HFFc6 (cell line): Measurements from ENCODE around the gene TBC1D1. TPM values are rescaled to one million over a fixed set of nuclear protein-coding genes. Genes with fewer than 3 reads are reported as not detected.

Experiments used
- DNase-seq: peaks from one replicate; pipeline ENCODE4 v3.0.0-alpha.2; 2018
- H3K27ac Mint-ChIP-seq: 2 replicates; pipeline ENCODE4 v1.8.0; 2020; ENCODE audit warnings: mild to moderate bottlenecking, mixed read lengths
- H3K27me3 Mint-ChIP-seq: 2 replicates; pipeline ENCODE4 v1.8.0; 2021; ENCODE audit warnings: mild to moderate bottlenecking, moderate library complexity, mixed read lengths; ENCODE audit not compliant: insufficient read depth
- H3K36me3 Mint-ChIP-seq: 2 replicates; pipeline ENCODE4 v1.8.0; 2021; ENCODE audit warnings: low read depth, mixed read lengths
- H3K4me1 Mint-ChIP-seq: 2 replicates; pipeline ENCODE4 v1.8.0; 2020; ENCODE audit warnings: low read depth, mixed read lengths
- H3K4me3 Mint-ChIP-seq: 2 replicates; pipeline ENCODE4 v1.8.0; 2020; ENCODE audit warnings: mild to moderate bottlenecking, moderate library complexity, mixed read lengths
- H3K9me3 Mint-ChIP-seq: 2 replicates; pipeline ENCODE4 v1.8.0; 2020; ENCODE audit warnings: mild to moderate bottlenecking, mixed read lengths
- total RNA-seq, 6 experiments: library from RNA; stranded (reverse); fragmentation: NEBNext Ultra II Directional; extraction: Animal tissue kit (Norgen Biotek cat#: 25700); gene quantifications; 2 replicates in 1 of 6; 3 replicates in 5 of 6; pipeline ENCODE4 v1.2.3, GENCODE V29; 2021
- TF ChIP-seq, protein P1 (sequence below): fragments of 200-600 bp; sonication (generic); IDR thresholded peaks from 2 replicates; pipeline ENCODE4 v1.5.0; 2021; ENCODE audit warnings: antibody characterized with exemption, mild to moderate bottlenecking

TBC1D1 gene
- total RNA-seq, 6 experiments from 2014 or later: 78.5 to 126 (median 112) TPM

DNA sequence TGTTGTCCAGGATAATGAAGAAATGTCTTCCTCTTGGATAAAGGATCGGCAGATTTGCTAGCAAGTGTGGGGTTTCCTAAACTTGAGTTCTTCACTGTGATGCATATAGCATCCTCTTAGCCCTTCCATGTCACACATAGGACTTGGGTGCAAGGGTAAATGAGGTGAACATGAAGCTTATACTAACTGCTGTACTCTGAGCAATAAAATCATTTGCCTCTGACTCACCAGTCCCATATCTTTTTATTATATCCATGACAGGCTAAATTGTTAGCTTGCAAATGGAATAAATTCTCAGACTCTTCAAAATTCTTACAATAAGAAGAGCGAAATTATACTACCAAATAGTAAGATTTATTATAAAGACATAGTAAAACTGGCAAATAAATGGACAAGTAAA lies 14.7 kb upstream of the TBC1D1 start:
- Mint-ChIP-seq H3K36me3 (no peaks in the 10 kb centered on the region), H3K27me3 (no peaks in the 10 kb centered on the region), H3K27ac (no peak overlapping the region), H3K4me3 (no peak overlapping the region), H3K9me3 (no peaks in the 10 kb centered on the region), H3K4me1 (peaks cover 13% of the 10 kb centered on the region)
- TF ChIP-seq, protein P1, sequence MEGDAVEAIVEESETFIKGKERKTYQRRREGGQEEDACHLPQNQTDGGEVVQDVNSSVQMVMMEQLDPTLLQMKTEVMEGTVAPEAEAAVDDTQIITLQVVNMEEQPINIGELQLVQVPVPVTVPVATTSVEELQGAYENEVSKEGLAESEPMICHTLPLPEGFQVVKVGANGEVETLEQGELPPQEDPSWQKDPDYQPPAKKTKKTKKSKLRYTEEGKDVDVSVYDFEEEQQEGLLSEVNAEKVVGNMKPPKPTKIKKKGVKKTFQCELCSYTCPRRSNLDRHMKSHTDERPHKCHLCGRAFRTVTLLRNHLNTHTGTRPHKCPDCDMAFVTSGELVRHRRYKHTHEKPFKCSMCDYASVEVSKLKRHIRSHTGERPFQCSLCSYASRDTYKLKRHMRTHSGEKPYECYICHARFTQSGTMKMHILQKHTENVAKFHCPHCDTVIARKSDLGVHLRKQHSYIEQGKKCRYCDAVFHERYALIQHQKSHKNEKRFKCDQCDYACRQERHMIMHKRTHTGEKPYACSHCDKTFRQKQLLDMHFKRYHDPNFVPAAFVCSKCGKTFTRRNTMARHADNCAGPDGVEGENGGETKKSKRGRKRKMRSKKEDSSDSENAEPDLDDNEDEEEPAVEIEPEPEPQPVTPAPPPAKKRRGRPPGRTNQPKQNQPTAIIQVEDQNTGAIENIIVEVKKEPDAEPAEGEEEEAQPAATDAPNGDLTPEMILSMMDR: no peak
- DNase-seq: no peak

GRCh38 chr4:37879365-37879764 lies 11.5 kb upstream of the TBC1D1 start:
- H3K27ac Mint-ChIP-seq: no peak overlapping the region
- H3K4me1 Mint-ChIP-seq: peaks cover 12% of the 10 kb centered on the region
- TF ChIP-seq, protein P1: no peak
- H3K9me3 Mint-ChIP-seq: no peaks in the 10 kb centered on the region
- H3K36me3 Mint-ChIP-seq: no peaks in the 10 kb centered on the region
- H3K4me3 Mint-ChIP-seq: no peak overlapping the region
- no peak for DNase-seq
- no peaks in the 10 kb centered on the region for H3K27me3 Mint-ChIP-seq

DNA sequence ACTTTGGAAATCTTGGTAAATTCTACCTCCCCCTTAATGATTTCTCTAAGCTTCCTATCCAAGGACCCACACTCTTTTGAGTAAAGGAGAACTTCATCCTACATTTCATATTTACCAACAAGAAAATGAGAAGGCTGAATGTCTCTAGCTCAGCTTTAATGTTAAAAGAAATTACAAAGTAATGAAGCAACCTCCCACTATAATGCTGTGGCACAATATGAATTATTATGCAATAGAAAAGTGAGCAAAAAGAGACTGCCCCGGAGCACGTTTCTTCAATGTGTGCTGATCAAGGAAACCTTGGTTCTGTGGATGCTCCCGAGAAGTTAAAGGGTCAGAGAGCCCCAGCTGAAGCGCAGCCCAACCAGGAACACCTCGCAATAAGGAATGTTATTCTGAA lies 9.1 kb upstream of the TBC1D1 start:
- DNase-seq: no peak
- TF ChIP-seq, protein P1: no peak
- H3K9me3 Mint-ChIP-seq: no peaks in the 10 kb centered on the region
- H3K27ac Mint-ChIP-seq: no peak overlapping the region
- H3K4me3 Mint-ChIP-seq: no peak overlapping the region
- H3K4me1 Mint-ChIP-seq: peaks cover 12% of the 10 kb centered on the region
- H3K36me3 Mint-ChIP-seq: no peaks in the 10 kb centered on the region
- peaks cover 3% of the 10 kb centered on the region for H3K27me3 Mint-ChIP-seq

DNA sequence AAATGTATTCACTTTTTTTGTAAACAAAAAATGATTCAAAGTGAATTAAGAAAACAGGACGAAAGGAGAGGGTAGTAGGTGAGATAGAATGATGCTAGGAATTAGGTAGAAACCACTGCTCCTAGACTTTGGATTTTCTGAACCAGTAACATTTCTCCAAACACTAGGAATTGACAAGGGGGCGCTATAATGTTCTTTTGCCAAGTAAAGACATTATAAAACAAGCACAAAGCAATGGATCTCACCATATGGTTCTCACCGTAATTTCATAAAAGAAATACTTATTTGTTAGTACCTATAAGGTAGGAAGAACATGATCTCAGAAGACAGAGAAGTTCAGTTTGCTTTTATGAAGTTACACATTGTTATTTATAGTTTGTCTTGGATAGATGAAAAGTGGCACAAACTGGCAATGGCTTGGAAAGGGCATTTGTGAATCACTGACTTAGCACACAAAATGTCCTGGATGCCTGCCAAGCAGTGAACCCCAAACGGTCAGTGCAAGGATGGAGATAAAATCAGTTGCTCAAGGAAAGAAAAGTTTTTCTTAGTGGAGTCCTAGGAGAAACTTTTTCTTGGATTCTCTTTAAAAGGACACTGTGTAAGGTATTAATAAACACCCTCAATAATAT lies 8.1 kb upstream of the TBC1D1 start:
- no peaks in the 10 kb centered on the region for H3K9me3 Mint-ChIP-seq
- peak; percentile 56 for DNase-seq
- TF ChIP-seq, protein P1: peak; percentile 67
- no peaks in the 10 kb centered on the region for H3K36me3 Mint-ChIP-seq
- no peak overlapping the region for H3K4me3 Mint-ChIP-seq
- H3K27ac Mint-ChIP-seq: no peak overlapping the region
- H3K4me1 Mint-ChIP-seq: peaks cover 12% of the 10 kb centered on the region
- peaks cover 3% of the 10 kb centered on the region for H3K27me3 Mint-ChIP-seq

DNA sequence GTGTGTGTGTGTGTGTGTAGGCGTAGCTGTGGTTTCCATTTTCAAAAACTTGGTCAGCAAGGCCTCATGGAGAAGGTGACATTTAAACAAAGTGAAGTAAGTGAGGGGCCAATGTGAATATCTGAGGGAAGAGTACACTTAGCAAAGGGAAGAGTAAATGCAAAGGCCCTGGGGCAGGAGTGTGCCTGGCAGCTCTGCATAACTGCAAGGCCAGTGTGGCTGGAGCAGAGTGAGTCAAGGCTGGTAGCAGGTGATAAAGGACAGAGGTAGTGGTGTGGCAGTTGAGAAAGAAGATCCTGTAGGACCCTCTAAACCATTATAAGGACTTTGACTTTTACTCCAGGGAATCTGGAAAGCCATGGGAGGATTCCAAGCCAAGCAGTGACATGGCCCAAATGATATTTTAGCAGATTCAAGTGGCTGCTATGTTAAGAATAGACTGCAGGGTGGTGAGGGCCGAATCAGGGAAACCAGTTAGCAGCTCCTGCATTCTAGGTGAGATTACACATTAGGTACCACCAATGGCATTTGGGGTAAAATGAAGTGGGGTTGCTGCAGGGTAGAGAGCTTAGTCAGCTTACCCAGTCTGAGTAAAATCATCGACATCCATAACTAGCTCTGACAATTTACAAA lies 5.9 kb upstream of the TBC1D1 start:
- Mint-ChIP-seq H3K9me3 (no peaks in the 10 kb centered on the region), H3K4me3 (no peak overlapping the region), H3K27ac (no peak overlapping the region), H3K36me3 (no peaks in the 10 kb centered on the region), H3K4me1 (peaks cover 15% of the 10 kb centered on the region), H3K27me3 (peaks cover 16% of the 10 kb centered on the region)
- DNase-seq: no peak
- TF ChIP-seq, protein P1: no peak
